Measurements from ENCODE around the gene ABLIM2. TPM values are rescaled to one million over a fixed set of nuclear protein-coding genes. Genes with fewer than 3 reads are reported as not detected.

ABLIM2 gene
- total RNA-seq, 4 donors from 2014 or later, result 10.6 to 31.7 (median 20.3) TPM

DNA sequence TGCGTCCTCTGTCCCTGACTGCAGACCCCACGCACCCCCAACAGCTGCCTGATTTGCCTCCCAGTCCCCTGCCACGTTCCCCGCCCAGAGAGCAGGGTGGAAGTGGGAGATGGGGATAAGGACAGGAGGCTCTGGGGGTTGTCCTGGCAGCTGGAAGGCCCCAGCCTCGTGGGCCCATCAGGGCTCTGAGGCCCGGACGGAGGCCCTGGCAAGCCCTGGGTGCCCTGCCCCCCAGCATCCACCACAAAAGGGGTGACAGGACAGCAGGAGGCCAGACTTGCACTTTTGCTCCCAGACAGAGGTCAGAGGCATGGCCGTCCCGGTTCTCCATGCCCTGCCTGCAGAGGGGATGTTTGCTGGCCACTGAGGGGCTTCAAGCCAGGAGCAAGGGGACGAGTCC is 45.2 kb upstream of the ABLIM2 start:
- no peak for DNase-seq (ENCODE audit: low spot score in 2 of 2)
- 88 to 96% methylated on average over 7 of the region's 10 CpGs for WGBS, 2 donors
- TF ChIP-seq, protein P1, sequence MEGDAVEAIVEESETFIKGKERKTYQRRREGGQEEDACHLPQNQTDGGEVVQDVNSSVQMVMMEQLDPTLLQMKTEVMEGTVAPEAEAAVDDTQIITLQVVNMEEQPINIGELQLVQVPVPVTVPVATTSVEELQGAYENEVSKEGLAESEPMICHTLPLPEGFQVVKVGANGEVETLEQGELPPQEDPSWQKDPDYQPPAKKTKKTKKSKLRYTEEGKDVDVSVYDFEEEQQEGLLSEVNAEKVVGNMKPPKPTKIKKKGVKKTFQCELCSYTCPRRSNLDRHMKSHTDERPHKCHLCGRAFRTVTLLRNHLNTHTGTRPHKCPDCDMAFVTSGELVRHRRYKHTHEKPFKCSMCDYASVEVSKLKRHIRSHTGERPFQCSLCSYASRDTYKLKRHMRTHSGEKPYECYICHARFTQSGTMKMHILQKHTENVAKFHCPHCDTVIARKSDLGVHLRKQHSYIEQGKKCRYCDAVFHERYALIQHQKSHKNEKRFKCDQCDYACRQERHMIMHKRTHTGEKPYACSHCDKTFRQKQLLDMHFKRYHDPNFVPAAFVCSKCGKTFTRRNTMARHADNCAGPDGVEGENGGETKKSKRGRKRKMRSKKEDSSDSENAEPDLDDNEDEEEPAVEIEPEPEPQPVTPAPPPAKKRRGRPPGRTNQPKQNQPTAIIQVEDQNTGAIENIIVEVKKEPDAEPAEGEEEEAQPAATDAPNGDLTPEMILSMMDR (IDR thresholded peaks at IDR 0.05), result no peak
- no peak for TF ChIP-seq POLR2A (IDR thresholded peaks at IDR 0.05)
- intact Hi-C loops (cut with DNase I; ENCODE audit: low total_unique reads), result no loop called here
- H3K4me3 ChIP-seq (ENCODE audit: low read depth, poor library complexity, severe bottlenecking), result no peak overlapping the region

DNA sequence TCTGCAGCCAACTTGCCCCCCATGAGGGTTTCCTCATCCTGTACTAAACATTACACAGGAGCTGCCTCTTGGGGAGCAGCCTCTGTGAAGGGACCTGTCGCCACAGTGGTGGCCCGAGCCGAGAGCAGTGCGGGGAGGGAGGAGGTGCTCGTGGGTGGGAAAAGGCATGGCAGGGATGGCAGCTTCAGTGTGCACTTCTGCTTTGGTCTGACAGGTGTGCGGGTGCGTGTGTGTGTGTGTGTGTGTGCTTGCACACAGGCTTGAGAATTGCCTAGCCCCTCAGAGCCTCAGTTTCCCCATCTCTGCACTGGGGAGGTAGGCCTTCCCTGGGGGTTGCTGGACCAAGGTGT is 44.4 kb upstream of the ABLIM2 start:
- H3K4me3 ChIP-seq (ENCODE audit: low read depth, poor library complexity, severe bottlenecking), result no peak overlapping the region
- TF ChIP-seq, protein P1 (IDR thresholded peaks at IDR 0.05), result no peak
- TF ChIP-seq POLR2A (IDR thresholded peaks at IDR 0.05), result no peak
- 65 to 84% methylated on average over 7 of the region's 7 CpGs for WGBS, 2 donors
- no peak for DNase-seq (ENCODE audit: low spot score in 2 of 2)
- intact Hi-C loops (cut with DNase I; ENCODE audit: low total_unique reads), result no loop called here

DNA sequence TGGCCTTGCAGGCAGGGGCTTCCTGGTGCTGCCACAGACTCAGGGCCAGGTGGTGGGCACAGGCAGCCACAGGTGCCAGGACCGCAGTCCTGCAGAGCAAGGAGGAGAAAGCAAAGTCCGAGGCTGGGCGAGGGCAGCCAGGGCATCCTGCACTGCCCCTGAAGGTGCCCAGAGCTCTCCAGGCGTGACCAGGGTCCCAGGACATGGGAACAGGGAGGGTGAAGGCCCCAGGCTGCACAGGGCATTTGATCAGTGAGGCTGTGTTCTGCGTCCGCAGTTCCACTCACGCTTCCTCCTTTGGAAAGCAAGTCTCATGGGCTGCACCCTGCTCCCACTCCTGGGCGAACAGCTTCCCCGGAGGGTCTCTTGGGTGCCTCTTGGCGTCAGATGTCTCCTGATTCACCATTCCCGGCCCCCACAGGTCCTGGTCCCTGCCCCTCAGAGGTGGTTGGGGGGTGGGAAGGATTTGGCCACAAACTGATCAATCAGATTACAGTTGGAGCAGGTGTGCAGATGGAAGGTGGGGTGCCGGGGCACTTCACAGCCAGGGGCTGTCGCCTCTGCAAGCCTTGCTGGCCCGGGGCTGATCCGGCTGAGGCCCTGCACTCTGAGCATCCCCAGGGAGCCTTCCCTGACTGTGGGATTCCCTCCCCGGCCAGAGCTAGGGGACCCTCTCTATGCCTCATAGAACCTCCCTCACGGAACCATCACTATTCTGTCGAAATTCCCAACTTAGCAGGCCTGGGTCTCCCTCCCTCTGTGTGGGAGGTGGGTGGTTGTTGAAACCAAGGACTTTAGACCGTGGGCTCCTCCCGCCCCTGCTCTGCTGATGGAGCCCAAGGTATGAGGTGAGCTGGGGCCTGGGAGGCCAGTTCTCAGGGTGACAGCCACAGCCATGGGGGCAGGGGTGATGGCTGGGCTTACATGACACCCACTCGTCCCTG is 43.8 kb upstream of the ABLIM2 start:
- TF ChIP-seq, protein P1 (IDR thresholded peaks at IDR 0.05), result no peak
- no peak for TF ChIP-seq POLR2A (IDR thresholded peaks at IDR 0.05)
- intact Hi-C loops (cut with DNase I; ENCODE audit: low total_unique reads), result no loop called here
- H3K4me3 ChIP-seq (ENCODE audit: low read depth, poor library complexity, severe bottlenecking), result no peak overlapping the region
- no peak for DNase-seq (ENCODE audit: low spot score in 2 of 2)
- 84 to 86% methylated on average over 20 of the region's 21 CpGs for WGBS, 2 donors

DNA sequence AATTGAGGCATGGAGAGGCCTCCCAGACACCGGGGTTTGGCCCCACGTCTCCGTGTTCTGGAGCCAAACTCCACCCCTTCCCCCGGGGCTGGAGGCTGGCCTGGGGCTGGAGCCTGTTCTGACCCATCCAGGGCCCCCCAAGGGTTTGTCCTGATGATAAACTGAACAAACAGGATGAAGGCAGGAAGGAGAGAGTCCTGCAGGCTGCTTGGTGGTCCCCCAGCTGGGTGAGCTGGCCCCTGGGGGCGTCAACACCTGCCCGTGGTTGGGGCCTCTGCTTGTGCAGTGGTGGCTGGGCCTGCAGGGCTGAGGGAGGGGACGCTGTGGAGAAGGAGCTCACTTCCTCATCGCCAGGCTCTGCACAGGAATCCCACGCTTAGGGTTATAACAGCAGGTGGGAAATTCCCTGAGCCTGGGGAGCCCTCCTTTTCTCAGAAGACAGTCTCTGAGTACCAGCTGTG is 42.7 kb upstream of the ABLIM2 start:
- no peak for DNase-seq (ENCODE audit: low spot score in 2 of 2)
- intact Hi-C loops (cut with DNase I; ENCODE audit: low total_unique reads), result no loop called here
- 23 to 32% methylated on average over 9 of the region's 9 CpGs for WGBS, 2 donors

DNA sequence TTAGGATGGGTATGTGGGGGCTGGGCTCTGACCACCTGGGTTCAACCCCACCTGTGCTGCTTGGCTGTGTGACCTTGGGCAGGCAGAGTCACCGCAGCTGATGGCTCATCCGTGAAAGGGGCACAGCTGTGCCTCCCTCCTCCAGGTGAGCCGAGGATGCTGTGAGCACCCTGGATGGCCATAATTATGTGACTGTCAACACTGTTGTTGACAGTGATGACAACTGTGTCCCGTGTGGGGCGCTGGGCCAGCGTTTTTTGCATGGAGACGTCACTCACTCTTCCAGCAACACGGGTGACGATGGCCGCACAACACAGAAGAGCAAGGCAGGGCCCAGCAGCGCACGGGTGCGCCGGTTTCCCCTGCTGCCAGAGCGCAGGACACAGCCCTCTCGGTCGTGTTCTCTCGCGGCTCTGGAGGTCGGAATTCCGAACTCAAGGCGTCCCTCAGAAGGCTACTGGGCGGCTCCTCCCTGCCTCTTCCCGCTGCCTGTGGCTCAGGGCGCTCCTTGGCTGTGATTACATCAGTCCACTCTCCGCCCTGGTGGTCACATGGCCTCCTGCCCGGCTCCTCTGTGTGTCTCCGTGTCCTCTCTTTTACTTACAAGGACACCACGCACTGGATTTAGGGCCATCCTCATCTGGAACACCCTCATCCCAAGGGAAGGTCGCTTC is 41.8 kb upstream of the ABLIM2 start:
- 60 to 68% methylated on average over 25 to 29 of the region's 30 CpGs for WGBS, 2 donors
- TF ChIP-seq, protein P1 (IDR thresholded peaks at IDR 0.05), result no peak
- no peak for TF ChIP-seq POLR2A (IDR thresholded peaks at IDR 0.05)
- peak; percentile 64 to 92 for DNase-seq (ENCODE audit: low spot score in 2 of 2)
- peak overlapping the region; percentile 26 for H3K4me3 ChIP-seq (ENCODE audit: low read depth, poor library complexity, severe bottlenecking)
- intact Hi-C loops (cut with DNase I; ENCODE audit: low total_unique reads), result no loop called here

More for the DNA sequence above, 42.7 kb upstream of the ABLIM2 start:
- no peak overlapping the region for H3K4me3 ChIP-seq (ENCODE audit: low read depth, poor library complexity, severe bottlenecking)
- TF ChIP-seq, protein P1 (IDR thresholded peaks at IDR 0.05), result no peak
- no peak for TF ChIP-seq POLR2A (IDR thresholded peaks at IDR 0.05)

Data from lower leg skin (tissue), 4 donors.